GM20431 (cell line): ENCODE measurements around the gene RNPEPL1.
"Not testable (repeated sequence)": the region's sequence is repeated elsewhere in the genome, so short reads cannot be mapped to it uniquely, and the experiment has no call there.

Source experiments
- in situ Hi-C: fragments of 300-500 bp; cut with MseI, MboI; formaldehyde crosslinking; loops from one replicate; pipeline ENCODE4 v1.15.0; 2020; ENCODE audit warnings: low sequenced_read_pairs; ENCODE audit not compliant: unreplicated experiment

The RNPEPL1 gene

DNA sequence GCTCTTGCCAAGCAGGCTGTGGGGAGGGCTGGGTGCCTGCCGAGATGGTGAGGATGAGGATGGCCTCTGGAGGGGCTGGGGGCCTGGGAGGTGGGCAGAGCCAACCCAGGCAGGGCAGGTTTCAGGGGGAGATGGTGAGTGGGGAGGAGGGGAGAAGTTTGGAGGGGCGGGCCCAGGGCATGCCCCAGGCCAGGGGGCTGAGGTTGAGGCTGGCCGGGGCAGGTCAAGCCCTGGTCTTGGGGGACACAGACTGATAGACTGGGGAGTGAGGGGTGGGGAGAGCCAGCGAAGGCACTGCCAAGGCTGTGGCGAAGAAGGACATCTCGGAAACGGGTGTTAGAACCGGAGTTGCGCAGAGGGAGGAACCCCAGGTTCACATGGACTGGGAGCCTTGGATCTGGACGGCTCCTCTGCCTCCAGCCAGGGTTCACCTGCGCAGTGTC is 30.9 kb downstream of the RNPEPL1 start:
- in situ Hi-C loops, result no loop called here

DNA sequence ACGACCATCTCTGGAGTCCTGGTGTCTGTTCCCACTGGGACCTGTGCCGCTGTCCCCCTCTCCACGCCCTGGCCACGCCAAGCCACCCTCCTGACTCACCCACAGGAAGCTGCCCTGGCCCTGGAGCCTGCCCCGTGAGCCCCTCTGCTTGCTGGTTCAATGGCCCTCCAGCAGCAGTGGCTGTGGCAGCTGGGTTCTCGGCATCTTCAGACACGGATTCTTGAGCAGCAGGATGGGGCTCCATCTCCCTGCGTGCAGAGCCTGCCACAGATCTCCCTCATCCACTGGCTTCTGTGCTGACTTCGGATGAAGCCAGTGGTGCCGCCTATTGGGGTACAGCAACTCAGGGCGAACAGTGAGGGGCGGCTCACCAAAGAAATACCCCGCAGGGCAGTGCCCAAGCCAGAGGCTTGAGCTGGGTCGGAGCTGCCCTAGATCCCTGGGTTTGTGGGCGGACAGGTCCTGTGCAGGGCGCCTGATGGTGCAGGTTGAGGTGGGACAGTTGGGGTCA is 32.2 kb downstream of the RNPEPL1 start:
- in situ Hi-C loops, result no loop called here

DNA sequence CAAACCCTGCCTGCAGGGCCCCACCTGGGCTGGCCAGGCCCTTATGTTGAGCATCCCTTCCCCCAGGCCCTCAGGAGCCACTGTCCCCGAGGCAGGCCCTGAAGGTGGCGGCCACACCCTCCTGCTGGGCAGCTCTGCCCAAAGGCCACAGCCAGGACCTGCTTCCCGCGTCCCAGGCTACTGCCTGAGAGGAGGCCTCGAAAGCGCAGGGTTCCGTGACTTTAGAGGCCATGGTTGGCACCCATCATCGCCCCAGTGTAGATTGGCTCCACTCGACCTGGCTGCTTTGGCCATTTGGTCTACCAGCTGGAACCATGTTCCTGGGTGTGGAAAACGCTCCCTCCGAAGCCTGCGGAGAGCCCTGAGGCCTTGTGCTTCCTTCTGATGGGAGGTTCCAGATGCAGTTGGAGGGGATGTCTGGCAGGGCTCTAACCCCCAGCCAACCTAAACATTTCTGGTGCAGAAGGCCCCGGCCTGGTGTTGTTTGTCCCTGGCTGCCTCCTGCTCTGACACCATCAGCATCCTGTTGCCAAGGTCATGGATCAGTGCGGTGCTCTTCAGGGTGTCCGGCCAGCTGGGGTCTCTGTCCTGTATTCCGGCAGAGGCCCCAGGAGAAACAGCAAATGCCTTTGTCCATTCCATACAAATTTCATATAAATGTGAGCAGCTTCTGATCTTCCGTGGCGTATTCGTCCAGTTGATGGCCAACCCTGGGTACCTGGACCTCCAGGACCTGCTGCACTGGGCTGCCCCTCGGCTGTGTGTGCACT is 33.0 kb downstream of the RNPEPL1 start:
- in situ Hi-C loops, result no loop called here

DNA sequence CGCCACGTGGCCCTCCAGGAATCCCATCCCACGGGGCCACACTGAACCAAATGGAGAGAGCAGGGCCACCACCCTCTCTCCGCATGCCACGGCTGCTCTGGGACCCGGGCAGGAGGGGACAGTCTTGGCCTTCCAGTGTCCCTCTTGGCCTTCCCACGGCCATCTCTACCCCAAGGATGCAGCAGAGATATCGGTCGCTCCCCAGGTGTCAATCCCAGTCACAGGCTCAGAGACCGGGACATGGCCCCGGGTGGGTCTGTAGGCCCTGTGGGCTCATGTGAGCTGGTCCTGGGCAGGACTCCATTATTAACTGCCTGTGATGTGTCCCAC is 33.5 kb downstream of the RNPEPL1 start:
- in situ Hi-C loops, result no loop called here

DNA sequence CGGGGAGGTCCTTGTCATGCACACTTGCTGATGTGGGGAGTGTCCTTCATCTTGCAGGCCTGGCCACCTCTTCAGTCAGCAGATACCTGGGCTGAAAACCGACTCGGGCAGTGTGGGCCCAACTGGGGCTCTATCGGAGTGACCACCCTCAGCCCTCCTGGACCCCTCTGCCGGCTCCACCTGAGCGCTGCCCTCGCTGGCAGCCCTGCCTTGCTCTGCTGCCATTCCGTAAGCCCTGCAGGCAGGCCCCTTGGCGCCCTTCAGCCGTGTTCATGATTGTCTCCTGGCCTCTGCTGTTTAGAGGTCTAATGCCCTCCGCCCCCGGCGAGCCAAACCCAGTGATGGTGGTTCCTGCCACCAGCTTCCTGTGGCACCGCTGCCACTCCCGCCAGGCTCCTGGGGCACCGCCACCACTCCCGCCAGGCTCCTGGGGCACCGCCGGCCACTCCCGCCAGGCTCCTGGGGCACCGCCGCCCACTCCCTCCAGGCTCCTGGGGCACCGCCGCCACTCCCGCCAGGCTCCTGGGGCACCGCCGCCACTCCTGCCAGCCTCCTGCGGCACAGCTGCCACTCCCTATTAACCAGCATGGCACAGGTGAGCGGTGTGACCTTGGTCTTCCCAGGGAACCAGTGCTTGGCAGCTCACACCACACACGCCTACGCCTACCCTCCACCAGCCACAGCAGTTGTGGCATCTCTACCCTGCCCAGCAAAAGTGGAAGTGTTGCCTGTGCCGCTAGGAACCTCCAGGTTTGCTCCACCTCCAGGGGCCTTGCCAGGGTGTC is 34.2 kb downstream of the RNPEPL1 start:
- in situ Hi-C loops, result no loop called here

DNA sequence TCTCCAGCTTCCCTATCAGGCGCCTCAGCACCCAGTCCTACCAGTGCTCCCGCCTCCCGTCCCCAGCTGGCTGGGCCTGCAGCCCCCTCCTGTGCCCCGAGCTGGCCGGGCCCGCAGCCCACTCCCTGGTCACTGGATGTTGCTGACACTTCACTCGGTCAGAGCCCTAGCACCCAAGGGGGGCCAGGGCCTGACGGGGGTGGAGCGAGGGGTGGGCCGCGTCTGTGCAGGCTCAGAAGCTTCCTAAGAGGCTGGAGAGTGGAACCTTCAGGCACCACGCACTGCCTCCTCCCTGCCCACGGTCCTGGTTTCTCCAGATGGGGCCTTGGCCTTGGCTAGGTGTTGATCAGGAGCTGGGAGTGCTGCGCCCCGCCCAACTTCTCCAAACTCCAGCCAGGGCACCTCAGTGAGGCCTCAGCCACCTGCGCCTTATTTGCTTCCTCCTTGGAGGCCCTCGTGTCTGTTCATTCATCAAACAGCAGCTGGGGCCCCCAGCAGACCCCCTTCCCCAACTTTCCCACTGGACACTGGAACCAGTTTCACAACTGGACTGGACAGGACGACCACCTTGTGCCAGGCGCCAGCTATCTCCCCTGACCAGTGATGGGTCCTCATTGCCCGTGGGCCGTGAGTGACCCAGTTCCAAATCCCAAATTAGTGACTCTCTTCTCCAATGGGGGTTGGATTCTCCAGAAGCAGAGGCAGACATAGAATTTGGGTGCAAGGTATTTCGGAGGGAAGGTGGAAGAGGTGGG is 35.0 kb downstream of the RNPEPL1 start:
- in situ Hi-C loops, result no loop called here

DNA sequence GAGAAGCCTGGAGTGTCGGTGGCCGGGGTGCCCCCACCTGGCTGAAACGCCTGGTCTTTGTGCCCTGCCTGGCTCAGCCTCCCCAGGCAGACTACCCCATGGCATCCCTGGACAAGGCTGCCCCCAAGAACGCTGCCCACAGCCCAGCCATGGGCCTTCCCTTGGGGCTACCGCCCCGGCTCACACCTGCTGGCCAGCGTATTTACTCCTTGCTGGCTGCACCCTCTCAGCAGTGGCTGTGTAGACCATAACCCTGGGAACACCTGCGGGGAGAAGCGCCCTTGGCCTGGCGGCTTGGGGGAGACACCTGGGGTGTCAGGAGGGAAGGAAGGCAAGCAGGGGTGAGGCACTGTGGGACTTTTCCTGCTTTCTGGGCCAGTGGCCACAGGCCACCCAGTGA is 35.6 kb downstream of the RNPEPL1 start:
- in situ Hi-C loops, result no loop called here

DNA sequence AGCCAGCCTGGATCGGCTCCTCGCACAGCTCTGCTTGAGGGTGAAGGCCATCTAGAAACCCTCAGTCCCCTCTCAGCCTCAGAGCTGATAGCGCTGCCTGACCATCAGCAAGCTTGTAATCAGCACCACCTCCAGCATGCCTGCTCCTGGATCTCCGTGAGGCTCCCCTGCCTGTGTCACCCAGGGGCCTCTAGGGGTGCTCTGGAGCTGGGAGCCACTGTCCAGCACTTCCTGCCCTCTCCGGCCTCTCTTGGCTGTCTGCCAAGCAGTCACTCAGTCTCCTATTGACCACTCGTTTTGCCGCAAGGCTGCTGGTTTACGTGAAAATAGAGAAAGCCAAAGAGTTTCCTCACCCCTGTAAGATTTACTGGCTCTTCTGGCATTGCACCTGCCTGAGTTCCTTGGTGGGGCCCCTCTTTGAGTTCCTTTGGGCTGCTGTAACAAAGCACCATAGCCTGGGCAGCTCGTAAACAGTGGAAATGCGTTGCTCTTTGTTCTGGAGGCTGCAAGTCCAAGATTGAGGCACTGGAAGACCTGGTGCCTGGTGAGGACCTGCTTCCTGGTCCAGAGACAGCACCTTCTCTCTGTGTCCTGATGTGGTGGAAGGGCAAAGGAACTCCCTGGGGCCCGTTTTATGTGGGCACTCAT is 36.1 kb downstream of the RNPEPL1 start:
- in situ Hi-C loops, result no loop called here

DNA sequence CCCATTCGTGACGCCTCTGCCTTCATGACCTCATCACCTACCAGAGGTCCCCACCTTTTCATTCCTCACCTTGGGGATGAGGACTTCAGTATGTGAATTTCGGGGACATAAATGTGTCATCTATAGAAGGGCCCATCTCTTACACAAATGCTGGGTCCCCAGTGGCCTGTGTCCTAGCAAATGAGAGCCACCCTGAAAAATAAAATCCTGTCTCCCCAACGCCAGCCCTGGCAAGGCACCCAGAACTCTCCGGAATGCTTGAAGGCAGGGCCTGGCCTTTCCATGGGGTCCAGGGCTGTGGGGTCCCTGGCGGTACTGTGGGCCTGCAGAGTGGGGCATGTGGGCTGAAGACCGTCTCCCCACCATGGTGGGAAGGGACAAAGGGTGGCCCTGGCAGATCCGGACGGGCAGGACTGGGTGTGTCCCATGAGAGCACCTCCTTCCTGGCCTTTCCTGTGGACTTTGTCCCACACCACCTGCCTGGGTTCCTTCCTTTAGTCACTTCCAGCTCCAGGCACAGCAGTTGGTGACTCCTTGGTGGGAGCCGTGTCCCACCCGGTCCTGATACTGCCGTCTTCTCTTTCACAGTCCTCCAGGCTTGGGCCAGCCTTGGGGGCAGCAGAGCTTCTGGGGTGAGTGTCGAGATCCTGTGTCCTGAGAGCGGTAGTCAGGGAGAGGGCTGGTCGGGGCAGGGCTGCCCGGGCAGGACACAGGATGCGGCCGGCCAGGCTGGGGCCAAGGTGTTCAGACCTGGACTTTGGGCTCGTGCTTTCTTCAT is 36.8 kb downstream of the RNPEPL1 start:
- in situ Hi-C loops, result no loop called here

DNA sequence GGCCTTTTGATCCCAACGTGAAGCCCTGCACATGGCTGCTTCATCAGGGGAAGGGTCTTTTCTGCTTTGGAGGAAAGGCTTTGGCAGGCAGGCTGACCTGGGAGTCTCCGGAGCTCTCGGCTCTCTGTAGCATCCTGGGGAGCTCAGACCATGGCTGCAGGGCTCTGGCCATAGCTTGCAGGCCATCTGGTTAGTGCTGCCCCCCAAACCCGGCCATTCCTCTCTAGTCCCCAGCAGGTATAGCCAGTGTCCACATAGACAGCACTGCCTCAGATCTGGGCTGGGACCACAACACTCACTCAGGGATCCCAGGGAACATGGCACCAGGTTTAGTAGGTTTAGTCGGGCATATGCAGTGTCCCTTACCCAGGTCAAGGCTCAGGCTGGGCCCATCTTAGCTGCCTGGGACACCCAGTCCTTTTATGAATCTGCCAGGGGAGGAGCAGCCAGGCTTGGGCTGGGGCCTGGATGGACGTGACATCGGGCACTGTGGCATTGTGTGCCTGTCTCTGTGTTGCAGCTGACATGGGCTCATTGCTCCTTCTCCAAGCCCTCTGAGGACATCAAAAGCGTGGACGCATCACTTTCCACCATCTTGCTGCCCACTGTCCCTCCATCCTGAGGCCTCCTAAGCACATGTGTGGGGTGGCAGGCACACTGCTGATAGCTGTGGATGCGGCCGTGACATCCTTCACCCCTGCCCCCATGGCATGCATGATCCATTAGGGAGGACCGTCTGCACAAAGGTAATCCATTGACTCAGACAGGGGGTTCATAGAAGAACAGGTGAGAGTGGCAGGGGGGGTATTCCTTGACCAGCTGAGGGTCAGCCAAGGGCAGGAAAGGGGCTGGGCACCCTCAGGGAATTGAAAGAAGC is 37.8 kb downstream of the RNPEPL1 start:
- in situ Hi-C loops, result no loop called here

DNA sequence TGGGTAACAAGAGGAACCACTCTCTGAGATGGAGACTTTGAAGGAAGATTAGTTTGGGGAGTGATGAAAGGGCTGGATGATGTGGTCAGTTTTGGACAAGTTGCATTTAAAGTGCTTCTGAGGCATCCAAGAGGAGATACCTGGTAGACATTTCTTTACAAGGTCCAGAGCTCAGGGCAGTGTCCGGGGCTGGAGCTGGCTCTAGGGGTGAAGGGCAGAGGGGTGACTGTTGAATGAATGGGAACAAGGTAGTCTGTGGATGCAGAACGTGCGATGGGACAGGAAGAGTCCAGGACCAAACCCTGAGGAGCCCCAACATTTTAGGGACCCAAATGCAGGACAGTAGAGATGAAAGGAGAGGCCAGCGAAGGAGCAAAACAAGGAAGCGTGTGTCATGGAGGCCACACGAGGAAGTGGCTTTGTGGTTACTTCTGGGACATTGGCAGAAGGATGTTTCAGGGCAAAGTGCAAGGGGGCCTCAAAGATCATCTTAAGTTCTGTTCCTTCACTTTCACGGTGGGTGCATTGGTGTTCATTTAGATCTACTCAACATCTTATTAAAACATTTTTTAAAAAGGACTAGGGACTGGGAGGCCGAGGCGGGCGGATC is 43.4 kb downstream of the RNPEPL1 start:
- in situ Hi-C loops, result no loop called here

DNA sequence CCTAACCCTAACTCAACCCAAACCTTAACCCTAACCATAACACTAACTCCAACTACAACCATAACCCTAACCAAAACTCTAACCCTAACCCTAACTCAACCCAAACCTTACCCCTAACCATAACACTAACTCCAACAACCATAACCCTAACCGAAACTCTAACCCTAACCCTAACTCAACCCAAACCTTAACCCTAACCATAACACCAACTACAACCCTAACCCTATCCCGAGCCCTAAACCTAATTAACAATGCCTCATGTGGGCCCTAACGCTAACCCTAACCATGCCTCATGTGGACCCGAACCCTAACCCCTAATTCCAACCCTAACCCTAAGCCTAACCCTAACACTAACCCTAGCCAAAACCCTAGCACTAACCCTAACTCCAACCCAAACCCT is 45.5 kb downstream of the RNPEPL1 start:
- in situ Hi-C loops, result no loop called here

DNA sequence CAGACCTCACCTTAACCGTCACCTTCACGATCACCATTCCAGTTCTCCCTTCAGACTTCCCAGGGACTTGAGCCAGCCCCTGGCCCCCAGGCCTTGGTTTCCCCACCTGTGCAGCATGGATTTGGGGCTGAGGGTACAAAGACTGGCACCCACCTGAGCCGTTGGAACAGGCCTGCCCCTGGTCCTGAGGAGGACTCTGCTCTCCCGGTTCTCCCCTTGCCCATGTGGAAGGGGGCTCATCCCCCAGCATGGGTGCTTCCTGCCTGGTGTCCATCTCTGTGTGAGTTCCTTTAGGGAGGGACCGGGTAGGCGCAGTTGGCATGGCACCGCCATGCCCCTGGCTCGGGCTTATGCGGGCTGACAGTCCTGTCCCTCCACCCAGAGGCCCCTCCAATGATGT is 46.1 kb downstream of the RNPEPL1 start:
- in situ Hi-C loops, result no loop called here

DNA sequence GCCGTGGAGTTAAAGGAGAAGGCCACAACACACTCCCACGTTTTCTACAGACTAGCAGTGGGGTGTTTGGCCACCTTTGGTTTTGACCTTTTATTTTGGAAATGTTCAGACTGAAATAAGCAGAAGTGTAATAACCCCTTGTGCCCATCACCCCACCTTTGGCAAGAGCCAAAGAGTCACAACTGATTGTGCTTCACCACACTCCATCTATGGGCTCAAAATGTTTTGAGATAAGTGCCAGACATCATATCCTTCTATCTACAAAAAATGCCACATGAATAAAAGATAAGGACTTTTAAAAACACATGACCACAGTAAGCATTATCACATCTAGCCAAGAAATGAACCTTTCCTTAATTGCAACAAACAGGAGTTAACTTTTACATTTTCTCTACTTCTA is 47.1 kb downstream of the RNPEPL1 start:
- in situ Hi-C loops, result no loop called here

DNA sequence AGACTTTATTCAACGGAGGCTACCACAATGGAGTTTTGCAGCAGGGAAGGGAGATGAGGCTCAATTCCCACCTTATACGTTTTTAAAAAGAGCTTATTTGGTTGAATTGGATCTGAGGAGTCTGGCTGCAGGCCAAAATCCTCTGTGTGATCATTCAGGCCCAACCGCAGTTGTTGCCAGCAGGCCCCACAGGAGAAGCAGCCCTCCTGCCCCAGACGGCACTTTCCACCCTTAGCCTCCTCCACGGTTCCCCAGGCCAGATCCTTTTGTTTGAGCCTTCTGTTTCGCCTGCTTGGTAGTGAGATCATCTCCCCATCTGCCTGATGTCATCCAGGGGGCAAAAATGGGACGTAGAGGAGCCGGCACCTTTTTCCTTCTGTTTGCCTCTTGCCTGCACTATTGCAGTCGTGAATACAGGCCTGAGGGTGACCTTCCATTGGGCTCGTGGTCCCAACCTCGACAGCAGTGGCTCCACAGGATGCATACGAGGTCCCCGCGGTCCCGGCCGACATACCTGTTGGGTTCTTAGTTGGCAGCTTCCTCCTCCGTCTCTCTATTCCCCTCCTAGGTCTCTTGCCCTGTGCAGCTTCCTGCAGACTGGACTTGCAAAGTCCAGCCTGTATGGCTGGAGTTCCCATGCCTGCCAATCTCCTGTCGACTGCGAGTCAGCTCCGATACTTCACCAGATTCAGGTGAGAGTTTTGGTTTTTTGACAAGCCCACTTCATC is 47.7 kb downstream of the RNPEPL1 start:
- in situ Hi-C loops, result no loop called here

DNA sequence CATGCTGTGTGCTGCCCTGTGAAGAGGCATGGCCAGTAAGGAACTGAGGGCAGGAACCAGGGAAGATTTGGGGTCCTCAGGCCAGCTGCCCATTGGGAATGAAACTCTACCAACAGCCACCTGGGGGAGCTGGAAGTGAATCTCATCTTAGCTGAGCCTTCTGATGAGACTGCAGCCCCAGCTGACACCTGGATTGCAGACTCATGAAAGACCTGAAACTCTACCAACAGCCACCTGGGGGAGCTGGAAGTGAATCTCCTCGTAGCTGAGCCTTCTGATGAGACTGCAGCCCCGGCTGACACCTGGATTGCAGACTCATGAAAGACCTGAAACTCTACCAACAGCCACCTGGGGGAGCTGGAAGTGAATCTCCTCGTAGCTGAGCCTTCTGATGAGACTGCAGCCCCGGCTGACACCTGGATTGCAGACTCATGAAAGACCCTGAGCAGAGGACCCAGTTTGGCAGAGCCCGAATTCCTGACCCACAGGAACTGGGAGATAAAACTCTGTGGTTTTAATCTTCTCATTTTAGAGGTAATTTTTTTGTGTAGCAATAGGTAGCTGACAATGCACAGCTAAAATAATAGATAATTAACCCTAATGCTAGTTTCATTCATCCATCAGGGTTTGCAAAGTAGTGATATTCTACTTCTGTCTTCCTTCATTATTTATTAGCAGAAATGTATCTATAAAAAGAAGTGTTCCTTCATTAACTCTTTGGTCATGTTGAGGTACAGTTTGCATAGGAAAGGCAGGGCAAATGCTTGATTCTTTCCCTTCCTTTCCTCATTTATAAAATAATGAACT is 48.8 kb downstream of the RNPEPL1 start:
- in situ Hi-C loops, result not testable (repeated sequence)

DNA sequence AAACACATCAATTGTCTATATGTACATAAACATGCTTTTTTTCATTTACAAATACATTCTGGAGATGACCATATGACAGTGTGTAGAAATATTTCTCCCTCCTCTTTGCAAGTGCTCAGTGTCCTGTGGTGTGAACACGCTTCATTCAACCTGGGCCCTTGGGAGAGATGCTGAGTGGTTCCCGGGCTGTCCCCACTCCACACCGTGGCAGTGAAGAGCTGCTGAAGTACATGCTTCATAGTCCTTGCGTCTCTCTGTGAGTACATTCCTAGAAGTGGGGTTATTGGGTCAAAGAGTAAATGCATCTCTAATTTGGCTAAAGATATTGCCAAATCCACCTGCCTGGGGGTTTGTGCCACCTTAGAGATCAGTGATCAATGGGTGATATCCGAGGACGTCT is 50.5 kb downstream of the RNPEPL1 start:
- in situ Hi-C loops, result no loop called here
